GM21619 (cell line): Measurements from ENCODE around the gene TMUB1.

Experiments used
- ATAC-seq: cut with Tn5 transposase; IDR thresholded peaks from one replicate; pipeline ENCODE4 v1.9.1; 2021; ENCODE audit not compliant: unreplicated experiment

The TMUB1 gene

GRCh38 chr7:151121380-151122170, 38.3 kb upstream of the TMUB1 start:
- ATAC-seq = no peak

GRCh38 chr7:151120896-151121295, 37.6 kb upstream of the TMUB1 start:
- ATAC-seq = no peak

DNA sequence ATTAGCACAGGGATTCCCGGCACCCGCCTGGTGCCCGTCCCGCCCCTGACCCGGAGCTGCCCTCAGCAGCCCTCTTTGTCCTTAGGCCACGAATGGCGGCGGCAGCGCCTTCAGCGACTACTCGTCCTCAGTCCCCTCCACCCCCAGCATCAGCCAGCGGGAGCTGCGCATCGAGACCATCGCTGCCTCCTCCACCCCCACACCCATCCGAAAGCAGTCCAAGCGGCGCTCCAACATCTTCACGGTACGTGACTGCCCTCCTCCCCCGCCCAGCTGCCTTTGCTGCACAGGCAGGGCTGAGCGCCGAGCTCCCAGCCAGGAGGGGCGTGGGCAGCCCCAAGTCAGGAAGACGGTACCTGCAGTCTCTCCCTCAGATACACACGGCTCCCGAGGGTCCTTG, 36.6 kb upstream of the TMUB1 start:
- no peak for ATAC-seq

- ATAC-seq = no peak
Observed at GRCh38 chr7:151119055-151119415, 35.7 kb upstream of the TMUB1 start.

DNA sequence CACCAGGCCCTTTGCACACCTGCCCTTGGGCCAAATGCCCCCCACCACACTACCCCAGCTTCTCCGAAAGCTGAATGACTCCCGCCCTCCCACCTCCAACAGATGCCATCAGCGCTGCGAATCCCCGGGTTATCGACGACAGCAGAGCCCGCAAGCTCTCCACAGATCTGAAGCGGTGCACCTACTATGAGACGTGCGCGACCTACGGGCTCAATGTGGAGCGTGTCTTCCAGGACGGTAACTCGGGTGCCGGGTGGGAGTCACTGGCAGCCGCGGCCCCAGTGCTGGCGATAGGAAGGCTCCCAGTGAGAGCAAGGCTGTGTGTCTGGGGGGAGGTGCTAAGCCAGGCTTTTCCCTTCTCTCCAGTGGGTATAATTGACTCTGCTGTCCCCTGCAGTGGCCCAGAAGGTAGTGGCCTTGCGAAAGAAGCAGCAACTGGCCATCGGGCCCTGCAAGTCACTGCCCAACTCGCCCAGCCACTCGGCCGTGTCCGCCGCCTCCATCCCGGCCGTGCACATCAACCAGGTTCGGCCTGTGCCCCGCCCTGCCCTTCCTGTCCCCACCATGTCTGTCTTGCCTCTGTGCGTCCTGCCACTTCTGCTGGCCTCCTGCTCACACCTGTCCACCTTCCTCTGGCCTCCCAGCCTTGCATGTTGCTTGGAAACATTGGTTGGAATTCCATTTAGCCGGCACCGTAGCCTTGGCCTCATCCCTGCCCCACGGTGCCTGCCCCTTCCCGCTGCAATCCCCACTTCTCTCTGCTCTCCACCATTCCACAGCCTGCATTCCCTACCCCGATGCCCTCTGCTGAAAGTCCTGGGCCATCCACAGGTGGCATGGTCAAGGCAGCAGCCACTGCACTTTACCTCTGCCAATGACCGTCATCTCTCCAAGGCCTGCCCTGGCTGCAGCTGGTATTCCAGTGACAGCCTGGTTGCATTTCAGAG, 35.1 kb upstream of the TMUB1 start:
- ATAC-seq = no peak

DNA sequence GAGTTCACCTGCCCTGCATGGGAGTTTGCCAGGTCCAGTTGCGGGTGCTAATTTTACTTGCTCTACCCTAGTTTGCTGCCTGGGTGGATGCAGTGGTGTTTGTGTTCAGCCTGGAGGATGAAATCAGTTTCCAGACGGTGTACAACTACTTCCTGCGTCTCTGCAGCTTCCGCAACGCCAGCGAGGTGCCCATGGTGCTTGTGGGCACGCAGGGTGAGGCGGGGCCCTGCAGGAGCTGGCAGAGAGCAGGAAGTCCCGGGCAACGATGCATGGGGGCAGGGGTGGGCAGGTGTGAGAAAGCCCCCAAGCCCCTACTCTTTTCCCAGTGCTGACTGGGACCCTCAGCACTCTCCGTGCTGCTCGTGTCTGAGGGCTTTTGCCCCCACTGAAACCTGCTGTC, 34.3 kb upstream of the TMUB1 start:
- ATAC-seq = no peak

DNA sequence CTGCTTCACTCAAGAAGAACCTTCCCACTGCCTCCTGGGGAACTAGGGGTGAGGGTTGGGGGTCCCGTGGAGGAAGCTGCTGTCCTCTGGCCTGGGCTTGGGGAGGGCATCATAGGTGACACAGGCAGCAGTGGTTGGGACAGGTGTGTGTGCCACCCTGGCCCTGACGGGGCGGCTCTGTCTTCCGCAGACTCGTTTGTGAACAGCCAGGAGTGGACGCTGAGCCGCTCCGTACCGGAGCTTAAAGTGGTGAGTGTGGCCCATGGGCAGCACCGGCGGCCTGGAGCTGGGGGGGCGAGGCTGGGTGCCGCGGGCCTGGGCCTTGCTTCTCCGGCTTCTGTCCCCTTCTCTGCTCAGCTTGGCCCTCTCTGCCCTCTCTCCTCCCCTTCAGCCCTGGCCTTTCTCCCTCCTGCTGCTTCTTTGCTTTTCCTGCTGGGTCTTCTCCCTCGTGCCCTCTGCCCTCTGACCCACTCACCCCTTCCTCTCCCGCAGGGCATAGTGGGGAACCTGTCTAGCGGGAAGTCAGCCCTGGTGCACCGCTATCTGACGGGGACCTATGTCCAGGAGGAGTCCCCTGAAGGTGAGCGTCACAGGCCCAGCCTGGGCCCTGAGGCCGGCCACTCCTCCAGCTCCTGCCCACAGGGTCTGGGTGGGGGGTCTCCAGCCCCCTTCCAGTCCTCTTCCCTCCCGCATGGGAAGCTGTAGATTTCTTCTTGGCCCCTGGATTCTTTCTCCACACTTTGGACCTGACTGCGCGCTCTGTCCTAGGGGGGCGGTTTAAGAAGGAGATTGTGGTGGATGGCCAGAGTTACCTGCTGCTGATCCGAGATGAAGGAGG, 33.5 kb upstream of the TMUB1 start:
- no peak for ATAC-seq

DNA sequence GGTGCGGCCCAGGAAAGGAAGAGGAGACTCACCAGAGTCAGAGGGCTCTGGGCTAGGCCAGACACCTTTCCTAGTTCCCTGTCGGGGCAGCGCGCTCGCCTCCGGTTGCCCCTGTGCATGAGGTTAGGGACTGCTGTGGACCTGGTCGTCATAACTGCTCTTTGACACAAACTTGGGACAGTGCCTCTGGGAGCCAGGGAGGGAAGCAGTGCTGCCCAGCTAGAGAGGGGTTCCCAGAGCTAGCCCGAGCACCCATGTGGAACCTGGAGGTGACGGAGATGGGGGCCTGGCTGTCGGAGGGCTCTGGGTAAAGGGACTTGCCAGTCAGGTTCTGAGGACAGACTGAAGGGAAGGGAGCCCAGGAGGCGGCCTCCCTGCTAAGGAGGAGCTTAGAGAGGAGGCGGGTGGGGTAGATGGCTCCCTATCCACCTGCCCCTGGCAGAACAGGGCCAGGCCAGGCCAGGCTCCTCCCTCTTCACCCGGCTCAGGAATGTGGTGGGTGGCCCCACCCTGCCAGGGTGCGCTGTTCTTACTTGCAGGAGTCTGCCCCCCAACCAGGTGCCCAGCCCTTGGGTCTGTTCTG, 32.6 kb upstream of the TMUB1 start:
- ATAC-seq = no peak

DNA sequence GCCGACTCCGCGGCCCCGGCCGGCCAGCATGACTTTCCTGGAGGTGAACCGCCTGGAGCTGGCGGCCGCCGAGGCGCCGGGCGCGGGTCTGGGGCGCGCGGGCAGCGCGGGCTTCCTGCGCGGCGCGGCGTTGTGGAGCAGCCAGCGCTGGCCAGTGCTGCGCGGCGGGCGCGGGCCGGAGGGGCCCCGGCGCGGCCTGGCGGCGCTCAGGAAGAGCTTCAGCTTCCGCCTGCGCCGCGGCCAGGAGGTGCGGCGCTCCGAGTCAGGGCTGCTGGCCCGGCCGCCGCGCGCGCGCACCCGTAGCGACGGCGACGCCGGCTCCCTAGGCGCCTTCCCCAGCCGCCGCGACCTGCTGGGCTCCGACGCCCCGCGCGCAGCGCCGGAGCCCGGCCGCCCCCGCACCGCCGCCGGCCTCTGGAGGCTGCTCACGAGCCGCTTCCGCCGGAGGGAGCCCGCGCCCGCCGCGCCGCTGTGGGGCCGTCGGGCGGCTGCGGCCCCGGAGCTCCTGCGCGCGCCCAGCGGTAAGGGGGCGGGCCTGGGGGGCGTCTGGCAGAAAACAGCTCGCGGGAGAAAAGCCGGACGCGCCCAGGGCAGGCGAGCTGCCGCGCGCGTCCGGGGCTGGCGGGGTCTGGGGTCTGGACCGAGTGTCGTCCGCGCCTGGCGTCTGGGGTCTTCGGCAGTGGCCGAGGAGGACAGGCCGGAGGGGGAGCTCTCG, 32.0 kb upstream of the TMUB1 start:
- no peak for ATAC-seq

GRCh38 chr7:151114151-151115090, 31.1 kb upstream of the TMUB1 start:
- no peak for ATAC-seq

DNA sequence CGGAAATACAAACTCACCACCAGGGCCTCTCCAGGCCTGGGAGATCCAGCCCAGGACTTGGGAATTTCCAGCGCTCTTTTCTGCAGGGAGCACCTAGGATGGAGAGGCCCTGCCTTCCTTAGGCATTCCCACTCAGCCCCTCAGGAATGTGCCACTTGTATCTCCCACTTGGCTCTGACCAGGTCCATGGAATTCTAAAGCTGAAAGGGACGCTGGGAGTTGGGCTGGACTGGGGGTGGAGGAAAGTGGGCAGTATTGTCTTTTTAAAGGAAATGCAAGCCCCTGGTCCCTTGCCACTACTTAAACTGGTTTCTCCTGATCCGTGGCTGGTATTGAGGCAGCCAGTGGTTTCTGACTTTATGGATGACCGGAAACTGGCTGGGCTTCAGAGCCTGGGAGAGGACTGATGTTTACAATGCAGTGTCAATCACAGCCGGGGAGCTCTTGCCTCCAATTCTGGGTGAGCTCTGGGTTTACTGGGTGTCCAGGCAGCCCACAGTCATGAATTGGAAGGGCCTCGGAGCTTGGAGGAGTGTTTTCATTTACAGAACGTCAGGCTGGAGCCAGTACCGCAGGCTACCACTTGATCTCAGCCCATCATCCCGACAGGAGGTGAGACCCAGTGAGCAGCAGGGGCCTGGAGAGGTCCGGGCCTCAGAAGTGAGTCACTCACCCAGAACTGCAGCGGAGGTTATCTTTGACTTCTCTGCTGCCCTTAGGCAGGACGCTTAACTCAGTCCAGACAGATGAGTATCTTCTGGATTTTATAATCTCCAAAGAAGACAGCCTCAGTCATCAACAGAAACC, 30.3 kb upstream of the TMUB1 start:
- no peak for ATAC-seq

DNA sequence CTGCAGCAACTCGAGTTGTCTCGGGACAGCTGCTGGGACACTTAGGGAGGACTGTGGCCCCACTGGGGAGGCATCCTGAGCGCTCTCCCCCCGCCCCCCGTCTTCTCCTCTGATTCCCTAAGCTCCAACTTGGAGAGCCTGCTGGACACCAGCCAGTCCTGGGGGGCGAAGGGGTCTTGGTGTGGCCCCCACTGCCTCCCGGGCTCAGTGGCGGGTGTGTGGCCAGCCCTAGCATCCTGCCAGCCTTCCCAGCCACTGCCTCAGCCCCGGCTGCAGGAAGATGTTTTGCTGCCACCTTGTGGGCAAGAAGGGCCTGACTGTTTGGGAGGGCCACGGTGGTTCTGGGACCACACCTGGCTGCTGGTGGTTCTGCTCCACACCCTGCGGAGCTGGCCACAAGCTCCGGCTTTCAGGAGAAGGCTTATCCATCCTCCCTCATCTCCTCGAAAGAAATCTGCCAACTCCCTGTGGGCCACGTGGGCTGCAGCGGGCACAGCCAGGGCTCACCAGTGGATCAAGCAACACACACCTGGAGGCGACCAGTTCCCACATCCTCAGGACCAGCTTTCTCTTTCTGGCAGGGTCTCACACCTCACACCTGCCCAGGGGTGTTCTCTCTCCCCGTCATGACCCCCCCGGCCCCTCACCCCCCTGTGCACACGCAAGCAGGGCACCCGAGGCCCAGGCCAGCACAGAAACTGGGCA, 27.8 kb upstream of the TMUB1 start:
- peak; percentile 89 for ATAC-seq

GRCh38 chr7:151110236-151110940, 27.1 kb upstream of the TMUB1 start:
- no peak for ATAC-seq

DNA sequence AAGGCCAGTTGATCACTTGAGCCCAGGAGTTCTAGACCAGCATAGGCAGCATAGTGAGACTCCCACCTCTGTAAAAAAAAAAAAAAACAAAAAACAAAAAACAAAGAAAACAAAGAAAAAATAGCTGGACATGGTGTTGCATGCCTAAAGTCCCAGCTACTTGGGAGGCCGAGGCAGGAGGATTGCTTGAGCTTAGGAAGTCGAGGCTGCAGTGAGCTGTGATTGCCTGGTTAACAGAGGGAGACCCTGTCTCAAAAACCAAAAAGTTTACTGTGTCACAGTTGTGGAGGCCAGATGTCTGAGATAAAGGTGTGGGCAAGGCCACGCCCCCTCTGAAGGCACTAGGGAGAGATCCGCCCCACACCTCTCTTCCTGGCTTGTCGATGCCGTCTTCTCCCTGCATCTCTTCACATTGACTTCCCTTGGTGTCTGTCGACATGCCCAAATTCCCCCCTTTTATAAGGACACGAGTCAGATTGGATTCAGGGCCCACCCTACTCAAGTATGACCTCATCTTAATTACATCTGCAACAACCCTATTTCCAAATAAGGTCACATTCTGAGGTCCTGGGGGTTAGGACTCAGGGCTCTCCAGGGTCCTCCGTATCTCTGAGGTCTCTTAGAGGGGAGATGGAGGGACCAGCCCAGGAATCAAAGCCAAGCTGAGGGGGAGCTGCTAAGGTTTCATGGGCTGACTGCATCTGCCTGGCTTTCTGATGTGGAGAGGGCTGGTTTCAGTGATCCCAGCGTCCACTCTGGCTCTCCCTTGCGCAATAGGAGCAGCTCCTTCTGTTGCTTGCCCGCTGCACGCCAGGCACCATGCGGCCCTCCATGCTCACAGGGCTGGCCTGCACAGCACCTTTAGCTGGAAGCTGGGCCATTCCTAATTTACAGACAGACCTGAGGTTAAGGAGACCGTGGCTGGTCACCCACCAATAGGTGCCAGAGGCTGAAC, 26.1 kb upstream of the TMUB1 start:
- no peak for ATAC-seq

- no peak for ATAC-seq
Observed at GRCh38 chr7:151107882-151108281, 24.6 kb upstream of the TMUB1 start.
